Mesodermal cell (in vitro differentiated cells): ENCODE data around the gene ADGRV1.
"Not testable (repeated sequence)": the region's sequence is repeated elsewhere in the genome, so short reads cannot be mapped to it uniquely, and the experiment has no call there.

ENCODE experiments used
- H3K27ac ChIP-seq: 2 replicates; pipeline ENCODE4 v1.7.0; 2013; ENCODE audit warnings: mild to moderate bottlenecking, low read depth, low read length, moderate library complexity; ENCODE audit not compliant: severe bottlenecking
- H3K36me3 ChIP-seq: 2 replicates; pipeline ENCODE4 v1.7.1; 2013; ENCODE audit warnings: mild to moderate bottlenecking, low read length, moderate library complexity; ENCODE audit not compliant: control insufficient read depth, insufficient read depth
- H3K4me1 ChIP-seq: one replicate; pipeline ENCODE4 v1.7.1; 2013; ENCODE audit warnings: mild to moderate bottlenecking, low read length; ENCODE audit not compliant: insufficient read depth, control insufficient read depth, poor library complexity, severe bottlenecking
- H3K4me3 ChIP-seq: 2 replicates; pipeline ENCODE4 v1.7.0; 2013; ENCODE audit warnings: low read length, control low read depth, mild to moderate bottlenecking; ENCODE audit not compliant: insufficient read depth, poor library complexity, severe bottlenecking; ENCODE audit errors: extremely low read depth
- H3K9me3 ChIP-seq: 2 replicates; pipeline ENCODE4 v1.7.1; 2013; ENCODE audit warnings: mild to moderate bottlenecking, low read length, moderate library complexity; ENCODE audit not compliant: control insufficient read depth
- WGBS, 2 experiments: methylation state at CpG; one replicate each; pipeline ENCODE4 v1.1.5; 2013; ENCODE audit warnings: missing lambda C conversion rate in 2 of 2; ENCODE audit not compliant: insufficient coverage in 2 of 2; 5-methylcytosine and 5-hydroxymethylcytosine counted together

ADGRV1 gene

GRCh38 chr5:90783460-90784333 lies 225.1 kb downstream of the ADGRV1 start:
- Histone ChIP-seq H3K27ac (no peak overlapping the region), H3K36me3 (no peaks in the 10 kb centered on the region), H3K4me1 (no peaks in the 10 kb centered on the region), H3K4me3 (no peak overlapping the region), H3K9me3 (no peaks in the 10 kb centered on the region)
- WGBS, 2 experiments = no CpG with 5 or more reads among the region's 4 CpGs

GRCh38 chr5:90786756-90787155 lies 228.2 kb downstream of the ADGRV1 start:
- Histone ChIP-seq H3K9me3 (no peaks in the 10 kb centered on the region), H3K4me1 (no peaks in the 10 kb centered on the region), H3K4me3 (no peak overlapping the region), H3K27ac (no peak overlapping the region), H3K36me3 (no peaks in the 10 kb centered on the region)
- WGBS, 2 experiments = 92 to 100% methylated on average over 3 to 4 of the region's 4 CpGs

DNA sequence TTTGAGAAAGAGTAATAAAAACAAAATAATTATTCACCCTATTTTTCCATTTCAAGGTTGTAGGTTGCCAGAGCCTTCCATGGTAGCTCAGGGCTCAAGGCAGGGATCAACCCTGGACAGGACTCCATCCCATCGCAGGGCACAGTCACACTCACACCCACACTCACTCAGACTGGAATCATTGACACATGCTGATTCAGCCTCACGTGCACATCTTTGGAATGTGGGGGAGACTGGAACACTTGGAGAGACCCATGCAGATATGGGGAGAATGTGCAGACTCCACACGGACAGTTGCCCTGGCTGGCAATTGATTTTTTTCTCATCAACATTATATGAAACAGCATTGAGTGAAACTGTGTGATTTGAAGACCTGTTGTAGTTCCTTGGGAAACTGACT lies 234.1 kb downstream of the ADGRV1 start:
- H3K4me1 ChIP-seq = no peaks in the 10 kb centered on the region
- 60% methylated on average over 1 of the region's 3 CpGs; no CpG with 5 or more reads in 1 of the 2 experiments for WGBS, 2 experiments
- H3K4me3 ChIP-seq = no peak overlapping the region
- H3K9me3 ChIP-seq = no peaks in the 10 kb centered on the region
- H3K36me3 ChIP-seq = peaks cover 7% of the 10 kb centered on the region
- H3K27ac ChIP-seq = no peak overlapping the region

GRCh38 chr5:90793183-90793582 lies 234.6 kb downstream of the ADGRV1 start:
- no CpG with 5 or more reads among the region's 2 CpGs for WGBS, 2 experiments
- no peaks in the 10 kb centered on the region for H3K4me1 ChIP-seq
- no peaks in the 10 kb centered on the region for H3K9me3 ChIP-seq
- no peak overlapping the region for H3K27ac ChIP-seq
- peaks cover 7% of the 10 kb centered on the region for H3K36me3 ChIP-seq
- no peak overlapping the region for H3K4me3 ChIP-seq

GRCh38 chr5:90796919-90797318 lies 238.3 kb downstream of the ADGRV1 start:
- WGBS, 2 experiments = 100% methylated on average over 1 of the region's 2 CpGs; no CpG with 5 or more reads in 1 of the 2 experiments
- H3K4me3 ChIP-seq, H3K36me3 ChIP-seq, H3K4me1 ChIP-seq, H3K27ac ChIP-seq, H3K9me3 ChIP-seq: not testable (repeated sequence)

DNA sequence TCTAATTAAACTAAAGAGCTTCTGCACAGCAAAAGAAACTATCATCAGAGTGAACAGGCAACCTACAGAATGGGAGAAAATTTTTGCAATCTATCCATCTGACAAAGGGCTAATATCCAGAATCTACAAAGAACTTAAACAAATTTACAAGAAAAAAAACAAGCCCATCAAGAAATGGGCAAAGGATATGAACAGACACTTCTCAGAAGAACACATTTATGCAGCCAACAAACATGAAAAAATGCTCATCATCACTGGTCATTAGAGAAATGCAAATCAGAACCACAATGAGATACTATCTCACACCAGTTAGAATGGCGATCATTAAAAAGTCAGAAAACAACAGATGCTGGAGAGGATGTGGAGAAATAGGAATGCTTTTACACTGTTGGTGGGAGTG lies 241.5 kb downstream of the ADGRV1 start:
- H3K36me3 ChIP-seq, H3K4me3 ChIP-seq, H3K9me3 ChIP-seq, H3K4me1 ChIP-seq, H3K27ac ChIP-seq: not testable (repeated sequence)
- WGBS, 2 experiments = no CpG with 5 or more reads among the region's 1 CpG

DNA sequence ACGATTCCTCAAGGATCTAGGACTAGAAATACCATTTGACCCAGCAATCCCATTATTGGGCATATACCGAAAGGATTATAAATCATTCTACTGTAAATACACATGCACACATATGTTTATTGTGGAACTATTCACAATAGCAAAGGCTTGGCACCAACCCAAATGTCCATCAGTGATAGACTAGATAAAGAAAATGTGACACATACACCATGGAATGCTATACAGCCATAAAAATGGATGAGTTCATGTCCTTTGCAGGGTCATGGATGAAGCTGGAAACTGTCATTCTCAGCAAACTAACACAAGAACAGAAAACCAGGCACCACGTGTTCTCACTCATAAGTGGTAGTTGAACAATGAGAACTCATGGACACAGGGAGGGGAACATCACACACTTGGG lies 241.9 kb downstream of the ADGRV1 start:
- H3K36me3 ChIP-seq, H3K9me3 ChIP-seq, H3K4me3 ChIP-seq, H3K27ac ChIP-seq, H3K4me1 ChIP-seq: not testable (repeated sequence)
- WGBS, 2 experiments = 89 to 100% methylated on average over 1 to 3 of the region's 3 CpGs

DNA sequence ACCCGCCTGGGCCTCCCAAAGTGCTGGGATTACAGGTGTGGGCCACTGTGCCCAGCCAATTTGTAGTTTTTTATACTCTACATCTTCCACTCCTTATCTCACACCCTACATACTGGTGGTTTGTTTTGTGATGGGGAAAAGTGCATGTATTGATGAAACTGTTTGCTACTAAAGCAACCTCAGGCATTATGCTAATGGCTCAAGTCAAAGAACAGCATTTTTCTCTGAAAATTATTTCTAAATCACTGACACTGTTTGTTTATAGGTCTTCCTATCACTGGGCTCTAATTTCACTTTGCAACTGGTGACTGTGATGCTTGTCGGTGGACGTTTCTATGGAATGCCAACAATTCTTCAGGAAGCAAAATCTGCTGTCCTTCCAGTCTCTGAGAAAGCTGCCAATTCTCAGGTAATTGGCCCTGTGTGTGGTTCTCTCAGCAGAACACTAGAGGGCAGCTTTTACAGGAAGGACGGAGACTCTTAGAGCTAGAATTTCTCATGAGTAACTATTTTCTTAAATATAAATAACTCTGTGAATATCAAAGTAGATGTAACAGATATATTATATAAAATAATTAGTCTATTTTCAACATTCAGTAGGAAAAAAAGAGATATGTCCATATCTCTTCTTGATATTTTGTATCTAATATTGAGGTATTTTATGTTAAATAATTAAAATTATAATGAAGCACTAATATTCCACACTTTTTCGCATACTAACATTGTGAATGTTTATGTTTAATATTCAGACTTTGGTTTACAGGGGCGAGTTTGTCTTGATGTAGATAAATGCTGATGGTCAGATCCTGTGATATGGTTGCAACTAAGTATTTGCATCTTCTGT lies 244.1 kb downstream of the ADGRV1 start:
- H3K27ac ChIP-seq = no peak overlapping the region
- no peak overlapping the region for H3K4me3 ChIP-seq
- H3K36me3 ChIP-seq = no peaks in the 10 kb centered on the region
- WGBS, 2 experiments = 12 to 20% methylated on average over 2 of the region's 6 CpGs
- no peaks in the 10 kb centered on the region for H3K9me3 ChIP-seq
- no peaks in the 10 kb centered on the region for H3K4me1 ChIP-seq

DNA sequence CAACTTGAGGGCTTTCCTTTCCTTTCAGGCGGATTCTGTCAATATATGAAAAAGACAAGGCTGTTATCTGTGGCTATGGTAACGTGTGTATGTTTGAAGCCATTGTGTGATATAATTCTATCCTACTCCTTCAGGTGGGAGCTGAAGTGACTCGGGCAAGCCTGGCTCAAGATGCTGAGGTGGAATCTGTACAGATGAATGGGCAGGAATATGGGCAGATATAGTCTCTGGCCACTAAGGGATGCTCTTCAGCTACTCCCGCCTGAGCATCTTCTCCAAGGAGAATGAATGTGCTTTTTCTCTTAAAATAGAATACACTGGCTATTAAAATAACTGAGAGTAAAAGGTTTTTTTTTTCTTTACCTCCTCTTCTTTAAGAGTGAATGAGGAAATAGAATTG lies 244.8 kb downstream of the ADGRV1 start:
- H3K36me3 ChIP-seq = no peaks in the 10 kb centered on the region
- H3K4me1 ChIP-seq = no peaks in the 10 kb centered on the region
- WGBS, 2 experiments = 71 to 83% methylated on average over 1 to 2 of the region's 4 CpGs
- H3K9me3 ChIP-seq = no peaks in the 10 kb centered on the region
- H3K4me3 ChIP-seq = no peak overlapping the region
- no peak overlapping the region for H3K27ac ChIP-seq

DNA sequence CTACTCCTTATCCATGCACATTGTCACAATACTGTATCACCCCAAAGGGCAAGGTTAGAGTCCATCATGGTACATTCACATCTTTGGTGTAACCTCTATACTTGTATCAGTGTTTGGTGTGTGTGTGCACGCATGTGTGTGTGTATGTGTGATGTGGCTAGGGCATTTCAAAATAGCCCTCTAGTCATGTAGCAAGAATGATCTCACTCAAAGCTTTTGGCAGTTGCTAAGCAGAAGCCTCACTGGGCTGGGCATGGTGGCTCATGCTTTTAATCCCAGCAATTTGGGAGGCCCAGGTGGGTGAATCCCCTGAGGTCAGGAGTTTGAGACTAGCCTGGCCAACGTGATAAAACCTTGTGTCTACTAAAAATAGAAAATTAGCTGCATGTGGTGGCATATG lies 245.3 kb downstream of the ADGRV1 start:
- Histone ChIP-seq H3K4me3 (no peak overlapping the region), H3K36me3 (no peaks in the 10 kb centered on the region), H3K27ac (no peak overlapping the region), H3K4me1 (no peaks in the 10 kb centered on the region), H3K9me3 (no peaks in the 10 kb centered on the region)
- WGBS, 2 experiments = 88 to 94% methylated on average over 1 to 2 of the region's 2 CpGs

DNA sequence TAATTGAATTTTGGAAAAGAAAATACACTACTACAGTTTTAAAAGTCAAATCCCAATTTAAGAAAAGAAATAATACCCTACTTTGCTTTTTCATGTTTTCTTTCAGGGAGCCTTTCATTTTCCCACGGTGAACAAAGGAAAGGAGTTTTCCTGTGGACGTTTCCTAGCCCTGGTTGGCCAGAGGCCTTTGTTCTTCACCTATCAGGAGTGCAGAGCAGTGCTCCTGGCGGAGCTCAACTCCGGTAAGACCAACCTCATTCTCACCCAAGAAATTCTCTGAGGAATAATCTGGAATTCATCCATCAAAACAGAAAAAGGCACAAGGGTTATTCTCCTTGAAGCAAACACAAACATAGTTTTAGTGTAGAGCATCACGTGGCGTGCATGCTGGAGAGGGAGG lies 248.9 kb downstream of the ADGRV1 start:
- Histone ChIP-seq H3K9me3 (no peaks in the 10 kb centered on the region), H3K36me3 (no peaks in the 10 kb centered on the region), H3K27ac (no peak overlapping the region), H3K4me3 (no peak overlapping the region), H3K4me1 (no peaks in the 10 kb centered on the region)
- 96 to 100% methylated on average over 4 to 5 of the region's 6 CpGs for WGBS, 2 experiments
